ENCODE data around the gene AFG3L2.

Gene AFG3L2

DNA sequence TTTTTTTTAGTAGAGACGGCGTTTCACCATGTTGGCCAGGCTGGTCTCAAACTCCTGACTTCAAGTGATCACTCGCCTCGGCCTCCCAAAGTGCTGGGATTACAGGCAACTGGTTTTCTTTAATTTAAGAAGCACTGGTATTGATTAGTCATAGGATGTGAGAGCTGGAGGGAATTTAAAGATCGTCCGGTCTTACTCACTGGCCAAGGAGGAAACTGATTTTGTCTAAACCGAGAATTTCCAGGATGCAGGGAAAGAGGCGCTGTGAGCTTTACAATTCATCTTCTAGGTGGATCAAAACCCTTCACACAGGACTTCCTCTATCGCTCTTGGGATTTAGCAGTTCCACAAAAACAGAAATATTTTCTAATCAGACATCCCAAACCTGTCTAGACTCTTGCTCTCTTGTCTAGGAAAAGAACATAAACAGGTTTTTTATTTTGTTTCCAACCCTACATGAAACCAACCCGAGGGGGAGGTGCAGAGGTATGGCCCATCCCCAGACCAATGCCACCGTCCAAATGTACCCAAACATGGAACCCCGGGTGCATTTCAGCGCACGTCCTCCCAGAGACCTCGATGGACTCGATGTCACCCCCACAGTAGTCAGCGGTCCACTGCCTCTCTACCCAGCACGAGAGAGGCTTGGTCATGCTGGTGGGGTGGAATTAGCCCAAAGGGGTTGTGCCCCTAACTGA, 81.5 kb downstream of the AFG3L2 start:
- Histone ChIP-seq H3K9ac (ENCODE audit: low read depth in 1 of 2, low read length in 2 of 2) (no peak overlapping the region), H3K27ac (ENCODE audit: low read depth in 2 of 2, low read length in 2 of 2) (no peak overlapping the region), H3K4me1 (ENCODE audit: control insufficient read depth in 2 of 2, insufficient read depth in 2 of 2, low read length in 2 of 2) (no peaks in the 10 kb centered on the region)

DNA sequence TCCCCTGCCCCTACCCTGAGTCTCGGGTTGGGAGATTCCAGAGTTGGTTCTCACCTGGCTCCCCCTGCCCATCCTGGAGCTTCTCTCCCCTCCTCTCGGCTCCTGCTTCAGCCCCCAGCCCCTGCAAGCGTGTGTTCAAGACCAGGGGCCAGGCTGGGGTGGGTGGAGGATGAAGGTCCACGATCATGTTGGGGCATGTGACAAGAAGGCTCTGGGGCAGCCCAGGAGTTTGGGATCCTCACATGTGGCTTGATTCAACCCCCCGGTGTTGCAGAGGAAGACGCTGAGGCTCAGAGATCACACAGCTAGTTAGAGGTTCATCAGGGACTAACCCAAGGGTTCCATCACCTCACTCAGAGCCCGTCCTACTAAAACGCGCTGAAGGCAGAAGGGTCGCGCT, 83.2 kb downstream of the AFG3L2 start:
- Histone ChIP-seq H3K36me3 (ENCODE audit: control insufficient read depth in 2 of 2, insufficient read depth in 2 of 2, low read length in 2 of 2) (no peaks in the 10 kb centered on the region), H3K27me3 (ENCODE audit: control insufficient read depth in 2 of 2, insufficient read depth in 2 of 2, low read length in 2 of 2) (peaks cover 4 to 6% of the 10 kb centered on the region in 2 donors), H3K27ac (ENCODE audit: low read depth in 2 of 2, low read length in 2 of 2) (no peak overlapping the region)

More for the DNA sequence above, 81.5 kb downstream of the AFG3L2 start:
- Histone ChIP-seq H3K27me3 (ENCODE audit: control insufficient read depth in 2 of 2, insufficient read depth in 2 of 2, low read length in 2 of 2) (peaks cover 0 to 2% of the 10 kb centered on the region in 2 donors), H3K36me3 (ENCODE audit: control insufficient read depth in 2 of 2, insufficient read depth in 2 of 2, low read length in 2 of 2) (no peaks in the 10 kb centered on the region), H3K9me3 (ENCODE audit: control insufficient read depth in 2 of 2, low read length in 2 of 2) (peaks cover 0 to 3% of the 10 kb centered on the region in 2 donors), H3K4me3 (ENCODE audit: low read length in 2 of 2) (no peak overlapping the region)

DNA sequence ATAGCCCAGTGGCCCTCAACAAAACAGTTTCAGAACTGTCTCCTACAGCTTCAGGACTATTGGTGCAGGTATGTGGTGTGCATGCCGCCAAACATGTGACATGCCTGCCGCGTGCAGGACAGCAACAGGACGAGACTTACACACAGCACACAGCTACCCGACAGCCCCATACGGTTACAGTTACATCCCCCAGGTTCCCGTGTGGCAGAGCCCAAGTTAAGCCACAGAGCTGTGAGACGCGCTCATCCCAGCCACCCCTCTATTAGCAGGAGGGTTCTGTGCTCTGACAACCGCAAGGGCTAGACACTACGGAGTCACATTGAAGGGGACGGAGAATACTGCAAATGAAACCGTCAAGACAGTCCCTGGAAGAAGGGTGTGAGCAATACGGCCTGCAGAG, 85.3 kb downstream of the AFG3L2 start:
- Histone ChIP-seq H3K4me3 (ENCODE audit: low read length in 2 of 2) (no peak overlapping the region), H3K36me3 (ENCODE audit: control insufficient read depth in 2 of 2, insufficient read depth in 2 of 2, low read length in 2 of 2) (no peaks in the 10 kb centered on the region), H3K27me3 (ENCODE audit: control insufficient read depth in 2 of 2, insufficient read depth in 2 of 2, low read length in 2 of 2) (peaks cover 13 to 20% of the 10 kb centered on the region in 2 donors), H3K9me3 (ENCODE audit: control insufficient read depth in 2 of 2, low read length in 2 of 2) (no peaks in the 10 kb centered on the region), H3K4me1 (ENCODE audit: control insufficient read depth in 2 of 2, insufficient read depth in 2 of 2, low read length in 2 of 2) (peaks cover 4 to 7% of the 10 kb centered on the region in 2 donors), H3K27ac (ENCODE audit: low read depth in 2 of 2, low read length in 2 of 2) (no peak overlapping the region), H3K9ac (ENCODE audit: low read depth in 1 of 2, low read length in 2 of 2) (no peak overlapping the region)

More for the DNA sequence above, 83.2 kb downstream of the AFG3L2 start:
- peaks cover 0 to under 1% of the 10 kb centered on the region in 2 donors for H3K4me1 ChIP-seq (ENCODE audit: control insufficient read depth in 2 of 2, insufficient read depth in 2 of 2, low read length in 2 of 2)
- H3K9me3 ChIP-seq (ENCODE audit: control insufficient read depth in 2 of 2, low read length in 2 of 2): peaks cover 0 to 3% of the 10 kb centered on the region in 2 donors
- no peak overlapping the region for H3K4me3 ChIP-seq (ENCODE audit: low read length in 2 of 2)
- no peak overlapping the region for H3K9ac ChIP-seq (ENCODE audit: low read depth in 1 of 2, low read length in 2 of 2)

DNA sequence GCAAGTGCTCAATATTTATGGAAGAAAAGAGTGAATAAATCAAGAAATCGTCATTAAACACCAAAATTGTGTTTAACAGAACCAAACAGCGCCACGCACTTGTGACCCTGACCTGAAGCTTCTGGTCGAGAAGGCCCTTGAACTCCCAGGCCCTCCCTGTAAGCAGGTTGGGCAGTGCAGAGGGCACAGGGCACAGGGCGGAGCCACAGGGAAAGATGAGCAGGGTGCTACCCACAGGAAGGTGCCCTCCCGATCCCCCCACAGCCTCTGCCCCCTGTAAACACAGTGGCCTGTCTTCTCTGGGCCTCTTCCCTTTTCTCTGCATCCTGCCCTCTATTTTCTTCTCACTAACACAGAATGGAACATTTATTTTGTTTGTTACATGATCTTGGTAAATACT, 85.9 kb downstream of the AFG3L2 start:
- Histone ChIP-seq H3K4me1 (ENCODE audit: control insufficient read depth in 2 of 2, insufficient read depth in 2 of 2, low read length in 2 of 2) (peaks cover 4 to 7% of the 10 kb centered on the region in 2 donors), H3K9ac (ENCODE audit: low read depth in 1 of 2, low read length in 2 of 2) (no peak overlapping the region), H3K27ac (ENCODE audit: low read depth in 2 of 2, low read length in 2 of 2) (no peak overlapping the region), H3K27me3 (ENCODE audit: control insufficient read depth in 2 of 2, insufficient read depth in 2 of 2, low read length in 2 of 2) (peaks cover 13 to 20% of the 10 kb centered on the region in 2 donors), H3K4me3 (ENCODE audit: low read length in 2 of 2) (no peak overlapping the region), H3K36me3 (ENCODE audit: control insufficient read depth in 2 of 2, insufficient read depth in 2 of 2, low read length in 2 of 2) (no peaks in the 10 kb centered on the region), H3K9me3 (ENCODE audit: control insufficient read depth in 2 of 2, low read length in 2 of 2) (no peaks in the 10 kb centered on the region)

DNA sequence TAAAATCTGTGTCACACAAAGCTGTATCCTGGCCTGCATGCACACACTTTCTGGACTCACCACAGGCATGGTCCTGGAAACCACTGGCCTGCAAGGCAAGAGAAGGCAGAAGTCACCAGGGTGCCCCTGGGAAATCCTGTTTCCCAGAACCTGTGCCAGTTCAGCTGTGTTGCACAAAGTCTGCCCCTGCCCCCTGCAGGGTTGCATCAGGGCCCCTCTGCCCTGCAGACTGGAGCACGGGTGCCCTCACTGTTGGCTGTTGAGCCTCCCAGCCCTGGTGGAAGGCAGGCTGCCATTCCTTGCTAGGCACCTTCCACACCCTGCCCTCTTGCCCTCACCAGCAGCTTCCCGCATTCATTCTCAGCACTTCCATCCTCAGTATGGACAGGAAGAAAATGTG, 86.9 kb downstream of the AFG3L2 start:
- Histone ChIP-seq H3K4me1 (ENCODE audit: control insufficient read depth in 2 of 2, insufficient read depth in 2 of 2, low read length in 2 of 2) (peaks cover 4 to 7% of the 10 kb centered on the region in 2 donors), H3K27me3 (ENCODE audit: control insufficient read depth in 2 of 2, insufficient read depth in 2 of 2, low read length in 2 of 2) (peaks cover 13 to 20% of the 10 kb centered on the region in 2 donors), H3K9ac (ENCODE audit: low read depth in 1 of 2, low read length in 2 of 2) (no peak overlapping the region), H3K9me3 (ENCODE audit: control insufficient read depth in 2 of 2, low read length in 2 of 2) (no peaks in the 10 kb centered on the region), H3K4me3 (ENCODE audit: low read length in 2 of 2) (no peak overlapping the region), H3K36me3 (ENCODE audit: control insufficient read depth in 2 of 2, insufficient read depth in 2 of 2, low read length in 2 of 2) (no peaks in the 10 kb centered on the region), H3K27ac (ENCODE audit: low read depth in 2 of 2, low read length in 2 of 2) (no peak overlapping the region)

DNA sequence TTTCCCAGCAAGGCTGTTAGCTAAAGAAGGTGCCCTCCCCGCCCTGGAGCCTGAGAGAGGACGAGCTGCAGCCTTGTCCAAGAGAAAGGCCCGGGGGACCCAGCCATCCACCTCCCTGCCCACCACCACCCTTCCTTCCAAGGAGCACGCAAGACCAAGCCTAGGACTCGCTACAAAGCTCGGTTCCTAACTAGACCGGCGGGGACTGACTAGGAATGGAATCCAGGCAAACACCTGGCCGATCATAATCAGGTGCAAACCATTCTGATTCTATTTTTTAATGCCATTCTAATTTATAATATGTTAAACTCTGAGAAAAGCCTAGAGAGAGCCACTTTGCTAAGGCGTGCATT, 88.6 kb downstream of the AFG3L2 start:
- H3K36me3 ChIP-seq (ENCODE audit: control insufficient read depth in 2 of 2, insufficient read depth in 2 of 2, low read length in 2 of 2): no peaks in the 10 kb centered on the region
- peak overlapping the region; percentile 41 to 61 for H3K4me3 ChIP-seq (ENCODE audit: low read length in 2 of 2)
- H3K9me3 ChIP-seq (ENCODE audit: control insufficient read depth in 2 of 2, low read length in 2 of 2): no peaks in the 10 kb centered on the region
- peak overlapping the region in 1 of 2 donors; percentile 35 for H3K9ac ChIP-seq (ENCODE audit: low read depth in 1 of 2, low read length in 2 of 2)
- H3K4me1 ChIP-seq (ENCODE audit: control insufficient read depth in 2 of 2, insufficient read depth in 2 of 2, low read length in 2 of 2): peaks cover 4 to 7% of the 10 kb centered on the region in 2 donors
- H3K27me3 ChIP-seq (ENCODE audit: control insufficient read depth in 2 of 2, insufficient read depth in 2 of 2, low read length in 2 of 2): peaks cover 13 to 18% of the 10 kb centered on the region in 2 donors
- peak overlapping the region in 1 of 2 donors; percentile 56 for H3K27ac ChIP-seq (ENCODE audit: low read depth in 2 of 2, low read length in 2 of 2)

DNA sequence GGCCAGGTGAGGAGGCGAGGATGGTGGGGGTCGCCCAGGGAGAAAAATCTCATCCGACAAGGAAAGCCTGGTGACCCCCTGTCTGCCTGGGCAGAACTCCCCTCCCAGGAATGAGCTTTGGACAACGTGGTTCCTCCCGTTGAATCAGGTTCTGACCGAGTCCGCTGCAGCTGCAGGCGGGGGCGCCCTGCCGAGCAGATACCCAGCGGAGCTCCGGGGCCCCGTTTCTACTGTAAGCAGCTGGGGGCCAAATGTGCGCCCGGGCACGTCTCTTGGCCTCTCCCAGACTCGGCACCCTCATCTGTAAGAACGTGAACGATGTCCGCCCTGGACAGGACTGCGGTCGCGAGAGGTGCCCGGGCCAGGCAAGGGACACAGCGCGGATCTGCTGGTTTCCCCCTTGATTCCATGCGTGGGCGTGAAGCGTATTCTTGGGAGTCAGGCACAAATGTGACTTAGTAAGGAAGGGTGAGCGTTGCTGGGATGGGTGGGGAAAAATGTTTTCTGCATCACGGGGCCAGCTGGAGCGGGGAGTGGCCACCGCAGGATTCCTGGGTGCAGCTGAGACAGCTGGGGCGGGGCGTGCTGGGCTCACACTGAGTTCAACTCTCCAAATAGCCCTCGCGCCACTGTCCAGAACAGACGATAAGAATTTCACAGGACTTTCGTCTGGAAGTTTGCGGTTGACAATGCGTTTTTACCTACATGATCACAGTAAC, 89.2 kb downstream of the AFG3L2 start:
- H3K9me3 ChIP-seq (ENCODE audit: control insufficient read depth in 2 of 2, low read length in 2 of 2): no peaks in the 10 kb centered on the region
- H3K27me3 ChIP-seq (ENCODE audit: control insufficient read depth in 2 of 2, insufficient read depth in 2 of 2, low read length in 2 of 2): peaks cover 13 to 18% of the 10 kb centered on the region in 2 donors
- H3K9ac ChIP-seq (ENCODE audit: low read depth in 1 of 2, low read length in 2 of 2): peak overlapping the region; percentile 24 to 35
- peaks cover 4 to 7% of the 10 kb centered on the region in 2 donors for H3K4me1 ChIP-seq (ENCODE audit: control insufficient read depth in 2 of 2, insufficient read depth in 2 of 2, low read length in 2 of 2)
- peak overlapping the region; percentile 41 to 61 for H3K4me3 ChIP-seq (ENCODE audit: low read length in 2 of 2)
- H3K27ac ChIP-seq (ENCODE audit: low read depth in 2 of 2, low read length in 2 of 2): peak overlapping the region; percentile 48 to 56
- no peaks in the 10 kb centered on the region for H3K36me3 ChIP-seq (ENCODE audit: control insufficient read depth in 2 of 2, insufficient read depth in 2 of 2, low read length in 2 of 2)

DNA sequence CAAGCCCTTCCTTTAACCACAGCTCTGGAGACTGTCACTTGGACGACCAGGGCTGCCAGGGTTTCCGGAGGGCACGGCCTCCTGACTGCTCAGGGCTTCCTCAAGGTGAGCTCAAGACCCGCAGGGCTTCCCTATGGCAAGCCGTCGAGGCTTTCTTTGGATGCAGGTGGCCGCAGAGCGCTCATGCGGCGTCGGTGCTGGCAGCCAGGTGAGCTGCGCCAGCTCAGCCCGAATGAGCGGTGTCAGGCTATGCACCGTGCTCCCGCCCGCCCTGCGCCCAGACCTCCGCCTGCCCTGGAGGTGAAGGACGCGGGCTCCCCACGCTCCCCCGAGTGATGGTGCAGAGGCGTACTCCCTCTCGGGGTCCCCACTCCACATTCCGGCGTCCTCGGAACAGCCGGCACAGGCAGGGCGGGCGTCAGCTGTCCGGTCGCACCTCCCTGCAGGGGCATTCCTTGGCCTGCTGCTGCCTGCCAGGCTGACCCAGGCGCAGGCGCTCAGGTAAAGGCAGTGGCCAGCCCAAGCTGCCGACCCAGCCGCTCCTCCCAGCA, 89.8 kb downstream of the AFG3L2 start:
- Histone ChIP-seq H3K36me3 (ENCODE audit: control insufficient read depth in 2 of 2, insufficient read depth in 2 of 2, low read length in 2 of 2) (no peaks in the 10 kb centered on the region), H3K27me3 (ENCODE audit: control insufficient read depth in 2 of 2, insufficient read depth in 2 of 2, low read length in 2 of 2) (peaks cover 13 to 18% of the 10 kb centered on the region in 2 donors), H3K9ac (ENCODE audit: low read depth in 1 of 2, low read length in 2 of 2) (no peak overlapping the region), H3K4me3 (ENCODE audit: low read length in 2 of 2) (peak overlapping the region in 1 of 2 donors; percentile 41), H3K9me3 (ENCODE audit: control insufficient read depth in 2 of 2, low read length in 2 of 2) (no peaks in the 10 kb centered on the region), H3K27ac (ENCODE audit: low read depth in 2 of 2, low read length in 2 of 2) (peak overlapping the region; percentile 48 to 56), H3K4me1 (ENCODE audit: control insufficient read depth in 2 of 2, insufficient read depth in 2 of 2, low read length in 2 of 2) (peaks cover 4 to 7% of the 10 kb centered on the region in 2 donors)

DNA sequence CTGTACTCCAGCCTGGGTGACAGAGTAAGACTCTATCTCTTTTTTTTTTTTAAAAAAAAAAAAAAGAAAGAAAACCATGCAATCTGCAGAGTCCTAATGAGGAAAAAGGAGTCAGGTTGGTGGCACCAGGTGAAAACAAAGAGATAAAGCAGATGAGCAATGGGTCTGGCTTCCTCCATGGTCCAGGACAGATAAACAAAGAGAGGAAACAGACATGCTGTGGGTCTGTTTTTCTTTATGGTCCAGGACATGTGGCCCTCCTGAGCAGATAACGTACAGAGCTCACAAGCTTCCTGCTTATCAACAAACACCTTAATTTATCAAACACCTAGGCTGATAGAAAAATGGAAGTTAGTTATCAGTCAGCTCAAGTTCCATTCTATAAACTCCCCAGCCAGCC, 93.4 kb downstream of the AFG3L2 start:
- no peak overlapping the region for H3K27ac ChIP-seq (ENCODE audit: low read depth in 2 of 2, low read length in 2 of 2)
- H3K9me3 ChIP-seq (ENCODE audit: control insufficient read depth in 2 of 2, low read length in 2 of 2): no peaks in the 10 kb centered on the region
- H3K27me3 ChIP-seq (ENCODE audit: control insufficient read depth in 2 of 2, insufficient read depth in 2 of 2, low read length in 2 of 2): peaks cover 6 to 14% of the 10 kb centered on the region in 2 donors
- no peaks in the 10 kb centered on the region for H3K36me3 ChIP-seq (ENCODE audit: control insufficient read depth in 2 of 2, insufficient read depth in 2 of 2, low read length in 2 of 2)
- H3K9ac ChIP-seq (ENCODE audit: low read depth in 1 of 2, low read length in 2 of 2): no peak overlapping the region
- peaks cover 5 to 9% of the 10 kb centered on the region in 2 donors for H3K4me1 ChIP-seq (ENCODE audit: control insufficient read depth in 2 of 2, insufficient read depth in 2 of 2, low read length in 2 of 2)
- H3K4me3 ChIP-seq (ENCODE audit: low read length in 2 of 2): no peak overlapping the region

DNA sequence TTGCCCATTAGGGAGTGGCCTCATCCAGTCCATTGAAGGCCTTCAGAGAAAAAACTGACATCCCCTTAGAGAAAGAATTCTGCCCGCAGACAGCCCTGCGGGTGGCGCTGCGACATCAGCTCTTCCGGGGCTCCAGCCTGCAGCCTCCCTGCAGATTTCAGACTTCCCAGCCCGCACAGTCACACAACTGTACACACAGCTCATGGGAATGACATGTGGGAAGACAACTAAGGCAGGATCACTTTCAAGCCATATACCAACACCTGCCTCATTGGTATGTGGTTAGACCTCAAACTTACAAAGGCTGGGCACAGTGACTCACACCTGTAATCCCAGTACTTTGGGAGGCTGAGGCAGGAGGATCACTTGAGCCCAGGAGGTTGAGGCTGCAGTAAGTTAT, 93.8 kb downstream of the AFG3L2 start:
- Histone ChIP-seq H3K36me3 (ENCODE audit: control insufficient read depth in 2 of 2, insufficient read depth in 2 of 2, low read length in 2 of 2) (no peaks in the 10 kb centered on the region), H3K4me3 (ENCODE audit: low read length in 2 of 2) (no peak overlapping the region), H3K9me3 (ENCODE audit: control insufficient read depth in 2 of 2, low read length in 2 of 2) (no peaks in the 10 kb centered on the region), H3K27ac (ENCODE audit: low read depth in 2 of 2, low read length in 2 of 2) (no peak overlapping the region), H3K27me3 (ENCODE audit: control insufficient read depth in 2 of 2, insufficient read depth in 2 of 2, low read length in 2 of 2) (peaks cover 5 to 13% of the 10 kb centered on the region in 2 donors), H3K9ac (ENCODE audit: low read depth in 1 of 2, low read length in 2 of 2) (no peak overlapping the region), H3K4me1 (ENCODE audit: control insufficient read depth in 2 of 2, insufficient read depth in 2 of 2, low read length in 2 of 2) (peaks cover 3 to 8% of the 10 kb centered on the region in 2 donors)
